ENCODE measurements around the gene APMAP.

The APMAP gene

GRCh38 chr20:25039697-25040437, 47.3 kb upstream of the APMAP start:
- TF ChIP-seq CTCF (IDR thresholded peaks at IDR 0.05; ENCODE audit: insufficient read depth, low read length, poor library complexity, severe bottlenecking) (no peak), EZH2phosphoT487 (conservative IDR thresholded peaks at IDR 0.05; ENCODE audit: low read length) (no peak)
- H3K27me3 ChIP-seq (ENCODE audit: low read length) = no peaks in the 10 kb centered on the region
- no peaks in the 10 kb centered on the region for H3K79me2 ChIP-seq (ENCODE audit: insufficient read depth, low read length)

DNA sequence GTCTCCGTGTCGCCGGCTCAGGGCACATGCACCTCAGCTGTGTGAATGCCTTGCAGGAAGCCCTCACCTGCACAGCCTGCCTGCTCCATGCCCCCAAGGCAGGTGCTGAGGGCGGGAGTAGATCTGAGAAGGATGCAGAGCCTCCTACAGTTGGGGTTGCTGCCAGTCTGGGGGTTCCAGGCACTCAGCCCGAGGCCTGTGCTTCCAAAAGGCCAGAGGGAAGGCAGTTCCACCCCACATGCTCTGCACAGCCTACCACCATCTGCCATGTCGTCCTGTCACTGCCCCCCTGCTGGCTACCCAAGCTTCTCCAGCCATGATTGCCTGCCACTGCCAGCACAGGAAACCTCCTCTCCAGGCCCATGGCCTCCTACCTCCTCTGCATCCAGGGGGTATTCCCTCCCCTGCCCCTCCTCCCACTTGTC, 46.1 kb upstream of the APMAP start:
- H3F3A ChIP-seq (ENCODE audit: insufficient read depth) = no peaks in the 10 kb centered on the region
- no peaks in the 10 kb centered on the region for H3K9me3 ChIP-seq (ENCODE audit: insufficient read depth, low read length)
- no peak overlapping the region for H3K27ac ChIP-seq (ENCODE audit: low read depth, low read length)
- no peak overlapping the region for H3K4me3 ChIP-seq (ENCODE audit: insufficient read depth, low read length, poor library complexity, severe bottlenecking)
- no peak for TF ChIP-seq EZH2phosphoT487 (conservative IDR thresholded peaks at IDR 0.05; ENCODE audit: low read length)
- TF ChIP-seq CTCF (IDR thresholded peaks at IDR 0.05; ENCODE audit: insufficient read depth, low read length, poor library complexity, severe bottlenecking) = no peak
- H3K4me2 ChIP-seq (ENCODE audit: low read depth, low read length, poor library complexity, severe bottlenecking) = no peak overlapping the region
- H3K79me2 ChIP-seq (ENCODE audit: insufficient read depth, low read length) = no peaks in the 10 kb centered on the region
- no peaks in the 10 kb centered on the region for H4K20me1 ChIP-seq (ENCODE audit: low read depth, low read length)
- no peaks in the 10 kb centered on the region for H3K36me3 ChIP-seq (ENCODE audit: low read length)
- no peak overlapping the region for H2AFZ ChIP-seq (ENCODE audit: low read depth, low read length, severe bottlenecking)
- no peaks in the 10 kb centered on the region for H3K27me3 ChIP-seq (ENCODE audit: low read length)
- no peaks in the 10 kb centered on the region for H3K9me2 ChIP-seq (replicated peaks; ENCODE audit: insufficient read depth, low read length)
- no peak overlapping the region for H3K9ac ChIP-seq (ENCODE audit: low read length)

More at GRCh38 chr20:25039697-25040437, 47.3 kb upstream of the APMAP start:
- Histone ChIP-seq H2AFZ (ENCODE audit: low read depth, low read length, severe bottlenecking) (no peak overlapping the region), H3K36me3 (ENCODE audit: low read length) (no peaks in the 10 kb centered on the region), H3F3A (ENCODE audit: insufficient read depth) (no peaks in the 10 kb centered on the region), H3K27ac (ENCODE audit: low read depth, low read length) (no peak overlapping the region), H3K9me3 (ENCODE audit: insufficient read depth, low read length) (no peaks in the 10 kb centered on the region), H3K9me2 (replicated peaks; ENCODE audit: insufficient read depth, low read length) (no peaks in the 10 kb centered on the region), H4K20me1 (ENCODE audit: low read depth, low read length) (no peaks in the 10 kb centered on the region), H3K9ac (ENCODE audit: low read length) (no peak overlapping the region), H3K4me3 (ENCODE audit: insufficient read depth, low read length, poor library complexity, severe bottlenecking) (no peak overlapping the region), H3K4me2 (ENCODE audit: low read depth, low read length, poor library complexity, severe bottlenecking) (no peak overlapping the region)

DNA sequence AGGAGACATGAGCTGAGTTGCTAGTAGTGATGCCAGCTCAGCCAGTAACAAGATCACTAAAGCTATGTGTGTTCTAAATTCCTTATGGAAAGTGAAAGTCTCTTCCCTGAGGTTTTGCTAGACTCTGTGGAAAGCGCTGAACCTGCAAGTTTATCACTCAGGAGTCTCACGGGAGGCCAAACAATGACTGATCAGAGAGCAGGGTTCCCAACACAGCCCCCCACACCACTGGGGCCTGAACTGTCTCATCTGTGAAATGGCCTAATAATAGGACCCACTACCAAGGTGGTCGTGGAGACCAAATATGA, 45.5 kb upstream of the APMAP start:
- no peaks in the 10 kb centered on the region for H3F3A ChIP-seq (ENCODE audit: insufficient read depth)
- H3K27ac ChIP-seq (ENCODE audit: low read depth, low read length) = no peak overlapping the region
- no peak overlapping the region for H2AFZ ChIP-seq (ENCODE audit: low read depth, low read length, severe bottlenecking)
- H3K9me3 ChIP-seq (ENCODE audit: insufficient read depth, low read length) = no peaks in the 10 kb centered on the region
- H3K4me2 ChIP-seq (ENCODE audit: low read depth, low read length, poor library complexity, severe bottlenecking) = no peak overlapping the region
- H3K9ac ChIP-seq (ENCODE audit: low read length) = no peak overlapping the region
- no peaks in the 10 kb centered on the region for H3K9me2 ChIP-seq (replicated peaks; ENCODE audit: insufficient read depth, low read length)
- no peaks in the 10 kb centered on the region for H3K79me2 ChIP-seq (ENCODE audit: insufficient read depth, low read length)
- H4K20me1 ChIP-seq (ENCODE audit: low read depth, low read length) = no peaks in the 10 kb centered on the region
- no peak overlapping the region for H3K4me3 ChIP-seq (ENCODE audit: insufficient read depth, low read length, poor library complexity, severe bottlenecking)
- no peaks in the 10 kb centered on the region for H3K27me3 ChIP-seq (ENCODE audit: low read length)
- no peak for TF ChIP-seq CTCF (IDR thresholded peaks at IDR 0.05; ENCODE audit: insufficient read depth, low read length, poor library complexity, severe bottlenecking)
- TF ChIP-seq EZH2phosphoT487 (conservative IDR thresholded peaks at IDR 0.05; ENCODE audit: low read length) = no peak
- no peaks in the 10 kb centered on the region for H3K36me3 ChIP-seq (ENCODE audit: low read length)
